GM18499 (cell line): Measurements from ENCODE around the gene GSKIP.

Source experiments
- ATAC-seq: cut with Tn5 transposase; IDR thresholded peaks from one replicate; pipeline ENCODE4 v1.9.1; 2021; ENCODE audit warnings: moderate number of reproducible peaks; ENCODE audit not compliant: insufficient read depth, unreplicated experiment

The GSKIP gene

GRCh38 chr14:96413526-96413925 is 50.2 kb downstream of the GSKIP start:
- ATAC-seq, result no peak

GRCh38 chr14:96415559-96415958 is 52.2 kb downstream of the GSKIP start:
- ATAC-seq, result no peak

- ATAC-seq, result no peak
Observed at GRCh38 chr14:96416292-96416691, 53.0 kb downstream of the GSKIP start.

GRCh38 chr14:96417254-96417653 is 53.9 kb downstream of the GSKIP start:
- no peak for ATAC-seq

- ATAC-seq, result no peak
Observed at GRCh38 chr14:96418075-96418474, 54.7 kb downstream of the GSKIP start.

- ATAC-seq, result no peak
Observed at GRCh38 chr14:96421236-96421635, 57.9 kb downstream of the GSKIP start.

GRCh38 chr14:96422992-96423391 is 59.7 kb downstream of the GSKIP start:
- ATAC-seq, result no peak

GRCh38 chr14:96423446-96424108 is 60.3 kb downstream of the GSKIP start:
- no peak for ATAC-seq

- ATAC-seq, result peak; percentile 52
Observed at GRCh38 chr14:96424109-96424989, 61.0 kb downstream of the GSKIP start.

GRCh38 chr14:96434040-96434439 is 70.7 kb downstream of the GSKIP start:
- ATAC-seq, result no peak
